EL (cell line): Measurements from ENCODE around the gene EVX1.
A peak's percentile ranks its signal among the peaks of the same experiment; 100 is the strongest.

ENCODE experiments used
- DNase-seq: peaks from one replicate; pipeline ENCODE4 v3.0.0-alpha.2; 2016

Gene EVX1

GRCh38 chr7:27235387-27236311 lies 7.0 kb upstream of the EVX1 start:
- peak; percentile 61 for DNase-seq

- peak; percentile 68 for DNase-seq
Observed at GRCh38 chr7:27237735-27238334, 4.8 kb upstream of the EVX1 start.

GRCh38 chr7:27238979-27239386 lies 3.6 kb upstream of the EVX1 start:
- DNase-seq, result no peak

GRCh38 chr7:27239387-27240014 lies 3.1 kb upstream of the EVX1 start:
- no peak for DNase-seq

- DNase-seq, result no peak
Observed at GRCh38 chr7:27240015-27240731, 2.4 kb upstream of the EVX1 start.

GRCh38 chr7:27241189-27242056 lies 1.2 kb upstream of the EVX1 start:
- no peak for DNase-seq

GRCh38 chr7:27242154-27242553 lies 448 bp upstream of the EVX1 start:
- no peak for DNase-seq

- DNase-seq, result no peak
Observed at GRCh38 chr7:27243340-27244163, 950 bp downstream of the EVX1 start.

- DNase-seq, result no peak
Observed at GRCh38 chr7:27244488-27245123, 2.0 kb downstream of the EVX1 start.

- DNase-seq, result no peak
Observed at GRCh38 chr7:27245124-27245797, 2.7 kb downstream of the EVX1 start.

GRCh38 chr7:27245798-27246691 lies 3.4 kb downstream of the EVX1 start:
- peak; percentile 33 for DNase-seq

GRCh38 chr7:27247000-27247399 lies 4.4 kb downstream of the EVX1 start:
- DNase-seq, result no peak

- no peak for DNase-seq
Observed at GRCh38 chr7:27247452-27248426, 5.1 kb downstream of the EVX1 start.

GRCh38 chr7:27248427-27248806 lies 5.8 kb downstream of the EVX1 start:
- no peak for DNase-seq

GRCh38 chr7:27248911-27249723 lies 6.5 kb downstream of the EVX1 start:
- DNase-seq, result peak; percentile 65

GRCh38 chr7:27249724-27250556 lies 7.3 kb downstream of the EVX1 start:
- DNase-seq, result no peak
